Endothelial cell of umbilical vein (primary cell): ENCODE results near the gene GAN. TPM values are rescaled to one million over a fixed set of nuclear protein-coding genes. Genes with fewer than 3 reads are reported as not detected.

ENCODE experiments used
- BruUV-seq: library from RNA; stranded (reverse); fragments of 400-500 nt; replicated peaks from 2 replicates; lab custom pipeline; 2021; lab: Mats Ljungman, UMichigan
- CTCF ChIA-PET: fragments of 300-600, 350-600 bp; sonication (Branson Sonifier 250); formaldehyde crosslinking; loops from one replicate; lab custom pipeline; 2021; ENCODE audit warnings: antibody characterized with exemption, inconsistent platforms; lab: Charles Lee
- POLR2A ChIA-PET: fragments of 300-600, 350-600 bp; sonication (Branson Sonifier 250); formaldehyde crosslinking; loops from one replicate; lab custom pipeline; 2021; ENCODE audit warnings: antibody characterized with exemption, inconsistent platforms; lab: Charles Lee
- DNase-seq: peaks from one replicate; pipeline ENCODE4 v3.0.0-alpha.2; 2011; ENCODE audit warnings: low read depth, low spot score
- FAIRE-seq: peaks from 2 replicates; lab custom pipeline; 2011; peaks lifted over from hg19 to GRCh38; lab: Jason Lieb, UNC
- H2AFZ ChIP-seq: 2 replicates; pipeline ENCODE4 v1.6.0; 2012; ENCODE audit warnings: low read depth, low read length, control low read depth, inconsistent platforms
- H3K27ac ChIP-seq: 2 replicates; pipeline ENCODE4 v1.5.1; 2011; ENCODE audit warnings: low read depth, mild to moderate bottlenecking, control low read depth, low read length, moderate library complexity; ENCODE audit not compliant: insufficient read depth
- H3K27me3 ChIP-seq, 2 experiments: 2 replicates each; pipeline versions ENCODE4 v1.6.0 to v1.6.1; 2011; ENCODE audit warnings: low read length in 2 of 2, mixed read lengths in 1 of 2; ENCODE audit not compliant: control insufficient read depth in 2 of 2, insufficient read depth in 2 of 2
- H3K36me3 ChIP-seq, 2 experiments: 2 replicates in 1 of 2; 3 replicates in 1 of 2; pipeline ENCODE4 v1.5.1; 2011; ENCODE audit warnings: low read length in 2 of 2, mild to moderate bottlenecking in 1 of 2, moderate library complexity in 1 of 2; ENCODE audit not compliant: control insufficient read depth in 2 of 2, insufficient read depth in 2 of 2; ENCODE audit errors: extremely low read depth in 1 of 2
- H3K4me1 ChIP-seq: 3 replicates; pipeline ENCODE4 v1.5.1; 2011; ENCODE audit warnings: mild to moderate bottlenecking, low read length; ENCODE audit not compliant: control insufficient read depth, insufficient read depth; ENCODE audit errors: extremely low read depth
- H3K4me2 ChIP-seq: 2 replicates; pipeline ENCODE4 v1.6.1; 2011; ENCODE audit warnings: low read length, control low read depth, mixed read lengths; ENCODE audit not compliant: insufficient read depth
- H3K4me3 ChIP-seq, 3 experiments: fragments of 200-600 bp in 1 of 3; sonication (generic), shearing (Covaris generic) in 1 of 3; replicated peaks in 1 of 3; 2 replicates each; pipeline ENCODE4 v1.5.1; 2011 to 2016; ENCODE audit warnings: control low read depth in 3 of 3, low read length in 3 of 3, mild to moderate bottlenecking in 2 of 3, inconsistent platforms in 1 of 3, low read depth in 1 of 3, moderate library complexity in 1 of 3; ENCODE audit not compliant: insufficient read depth in 1 of 3
- H3K79me2 ChIP-seq: 2 replicates; pipeline ENCODE4 v1.6.0; 2012; ENCODE audit warnings: low read length, inconsistent platforms; ENCODE audit not compliant: control insufficient read depth, insufficient read depth
- H3K9ac ChIP-seq: replicated peaks from 2 replicates; pipeline ENCODE3; 2011; ENCODE audit warnings: low read length, control low read depth; ENCODE audit not compliant: insufficient read depth; ENCODE audit errors: extremely low read depth
- H3K9me1 ChIP-seq: replicated peaks from 3 replicates; pipeline ENCODE4 v1.6.0; 2011; ENCODE audit warnings: mild to moderate bottlenecking, low read length; ENCODE audit not compliant: control insufficient read depth, insufficient read depth; ENCODE audit errors: extremely low read depth
- H3K9me3 ChIP-seq: replicated peaks from 2 replicates; pipeline ENCODE4 v1.5.1; 2012; ENCODE audit warnings: low read length, inconsistent platforms; ENCODE audit not compliant: control insufficient read depth, insufficient read depth
- H4K20me1 ChIP-seq: replicated peaks from 2 replicates; pipeline ENCODE3; 2011; ENCODE audit warnings: mild to moderate bottlenecking, low read length; ENCODE audit not compliant: control insufficient read depth, insufficient read depth; ENCODE audit errors: extremely low read depth
- EZH2 ChIP-seq: IDR thresholded peaks from 2 replicates; pipeline ENCODE4 v1.6.1; 2012; ENCODE audit warnings: borderline replicate concordance, low read depth, mild to moderate bottlenecking, moderate library complexity, low read length, inconsistent platforms; ENCODE audit not compliant: severe bottlenecking
- FOS ChIP-seq: IDR thresholded peaks from 2 replicates; pipeline ENCODE4 v1.6.1; 2011; ENCODE audit warnings: mild to moderate bottlenecking, low read length, moderate library complexity, borderline replicate concordance; ENCODE audit not compliant: insufficient read depth
- GATA2 ChIP-seq: IDR thresholded peaks from 2 replicates; pipeline ENCODE4 v1.7.0; 2011; ENCODE audit warnings: low read depth, mild to moderate bottlenecking, moderate library complexity, mixed read lengths, low read length; ENCODE audit not compliant: insufficient read length, insufficient read depth
- JUN ChIP-seq: IDR thresholded peaks from 2 replicates; pipeline ENCODE4 v1.6.1; 2011; ENCODE audit warnings: borderline replicate concordance, low read depth; ENCODE audit not compliant: insufficient read length, insufficient read depth
- MYC ChIP-seq: IDR thresholded peaks from one replicate; pipeline ENCODE4 v1.6.1; 2011; ENCODE audit warnings: mild to moderate bottlenecking, low read depth, low read length
- POLR2A ChIP-seq: IDR thresholded peaks from 2 replicates; pipeline ENCODE4 v1.6.1; 2012; ENCODE audit warnings: low read depth, mild to moderate bottlenecking, control low read depth, low read length
- POLR2AphosphoS5 ChIP-seq: IDR thresholded peaks from 2 replicates; pipeline ENCODE4 v1.6.1; 2012; ENCODE audit warnings: low read depth, mild to moderate bottlenecking, control low read depth, low read length, moderate library complexity; ENCODE audit not compliant: insufficient read depth
- dilution Hi-C: fragments of 300-500 bp; cut with MboI; formaldehyde crosslinking; loops from one replicate; pipeline ENCODE4 v1.15.0; 2019; ENCODE audit warnings: low sequenced_read_pairs; ENCODE audit not compliant: extremely low pct_ligation_motif_present
- intact Hi-C: fragments of 100-400 bp; cut with micrococcal nuclease; formaldehyde crosslinking; loops from one replicate; pipeline ENCODE4 v1.10.0; 2022
- polyA plus RNA-seq, 4 experiments: library from polyadenylated mRNA; depleted of rRNA in 3 of 4; stranded (reverse) in 3 of 4; unstranded in 1 of 4; fragments of >200 nt; gene quantifications; 2 replicates each; pipeline versions ENCODE4 v1.2.1 to v1.2.3, GENCODE V29; 2011 to 2012; ENCODE audit warnings: missing spikeins in 1 of 4
- total RNA-seq: library from RNA; stranded (reverse); gene quantifications from 2 replicates; pipeline ENCODE4 v1.2.3, GENCODE V29; 2021
- TF ChIP-seq, protein P1 (sequence below): IDR thresholded peaks from 2 replicates; pipeline ENCODE4 v1.6.1; 2011; ENCODE audit not compliant: insufficient read depth, insufficient read length
- TF ChIP-seq, protein P2 (sequence below), 2 donors: IDR thresholded peaks; 1 replicate in 1 of 2; 2 replicates in 1 of 2; pipeline ENCODE4 v1.5.1; 2011; ENCODE audit warnings: low read length in 2 of 2, mild to moderate bottlenecking in 2 of 2, moderate library complexity in 2 of 2, control low read depth in 1 of 2, inconsistent platforms in 1 of 2, low read depth in 1 of 2; ENCODE audit not compliant: insufficient read depth in 1 of 2; ENCODE audit errors: extremely low read depth in 1 of 2

Gene GAN
- total and polyA plus RNA-seq, 2 donors (not counting 3 experiments of a cell fraction or from before 2014, with no cell fraction given) = 1.8 to 11.1 TPM

DNA sequence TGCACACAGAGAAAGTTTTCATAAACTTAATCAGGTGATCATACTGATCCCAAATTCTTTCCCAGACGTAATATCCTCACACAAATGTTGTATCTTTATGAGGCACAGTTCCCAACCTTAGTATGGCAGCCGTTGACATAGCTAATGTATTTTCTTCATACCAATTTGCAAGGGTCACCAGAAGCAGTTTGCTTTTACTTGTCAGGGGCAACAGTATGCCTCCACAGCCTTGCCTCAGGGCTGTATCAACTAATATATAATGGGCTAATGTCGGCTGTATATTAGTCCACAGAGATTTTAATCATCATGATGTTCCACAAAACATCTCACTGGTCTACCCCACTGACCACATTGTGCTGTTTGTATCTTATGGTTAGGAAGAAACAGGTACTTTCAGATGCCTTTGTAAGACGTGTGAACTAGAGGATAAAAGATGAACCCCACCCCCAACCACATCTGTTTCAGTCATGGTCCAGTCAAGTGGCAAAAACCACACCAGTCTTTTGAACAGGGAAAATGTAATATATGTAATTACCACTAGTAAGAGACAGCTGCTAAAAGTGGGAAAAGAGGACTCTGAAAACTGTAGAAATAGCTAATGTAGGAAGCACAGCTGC, 55.2 kb downstream of the GAN start:
- Histone ChIP-seq H4K20me1 (no peaks in the 10 kb centered on the region), H3K4me3 (no peak overlapping the region), H3K9me3 (no peaks in the 10 kb centered on the region), H2AFZ (no peak overlapping the region), H3K4me1 (peaks cover 23% of the 10 kb centered on the region), H3K79me2 (no peaks in the 10 kb centered on the region), H3K27me3 (no peaks in the 10 kb centered on the region), H3K4me2 (no peak overlapping the region), H3K36me3 (peaks cover 3% of the 10 kb centered on the region in 2 experiments), H3K9ac (no peak overlapping the region), H3K27ac (no peak overlapping the region), H3K9me1 (no peaks in the 10 kb centered on the region)
- ChIA-PET POLR2A (interaction anchor here (0.6 kb wide), 1 partner anchor 628 kb away, joined by 3 read pairs; no protein-coding TSS in a partner anchor), CTCF (no interaction called here)
- dilution Hi-C loops (loop anchor here (25.0 kb wide), 1 partner anchor 92 kb away; no protein-coding TSS in a partner anchor), intact Hi-C loops (loop anchor here (5.0 kb wide), 2 partner anchors 142 to 502 kb away; no protein-coding TSS in a partner anchor)
- TF ChIP-seq FOS = no peak
- no peak for TF ChIP-seq POLR2A
- TF ChIP-seq EZH2 = no peak
- no peak for TF ChIP-seq POLR2AphosphoS5
- no peak for TF ChIP-seq MYC
- TF ChIP-seq GATA2 = no peak
- TF ChIP-seq JUN = no peak
- TF ChIP-seq, protein P1, sequence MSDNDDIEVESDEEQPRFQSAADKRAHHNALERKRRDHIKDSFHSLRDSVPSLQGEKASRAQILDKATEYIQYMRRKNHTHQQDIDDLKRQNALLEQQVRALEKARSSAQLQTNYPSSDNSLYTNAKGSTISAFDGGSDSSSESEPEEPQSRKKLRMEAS = no peak
- TF ChIP-seq, protein P2, sequence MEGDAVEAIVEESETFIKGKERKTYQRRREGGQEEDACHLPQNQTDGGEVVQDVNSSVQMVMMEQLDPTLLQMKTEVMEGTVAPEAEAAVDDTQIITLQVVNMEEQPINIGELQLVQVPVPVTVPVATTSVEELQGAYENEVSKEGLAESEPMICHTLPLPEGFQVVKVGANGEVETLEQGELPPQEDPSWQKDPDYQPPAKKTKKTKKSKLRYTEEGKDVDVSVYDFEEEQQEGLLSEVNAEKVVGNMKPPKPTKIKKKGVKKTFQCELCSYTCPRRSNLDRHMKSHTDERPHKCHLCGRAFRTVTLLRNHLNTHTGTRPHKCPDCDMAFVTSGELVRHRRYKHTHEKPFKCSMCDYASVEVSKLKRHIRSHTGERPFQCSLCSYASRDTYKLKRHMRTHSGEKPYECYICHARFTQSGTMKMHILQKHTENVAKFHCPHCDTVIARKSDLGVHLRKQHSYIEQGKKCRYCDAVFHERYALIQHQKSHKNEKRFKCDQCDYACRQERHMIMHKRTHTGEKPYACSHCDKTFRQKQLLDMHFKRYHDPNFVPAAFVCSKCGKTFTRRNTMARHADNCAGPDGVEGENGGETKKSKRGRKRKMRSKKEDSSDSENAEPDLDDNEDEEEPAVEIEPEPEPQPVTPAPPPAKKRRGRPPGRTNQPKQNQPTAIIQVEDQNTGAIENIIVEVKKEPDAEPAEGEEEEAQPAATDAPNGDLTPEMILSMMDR (IDR thresholded peaks at IDR 0.05; ENCODE audit: extremely low read depth in 1 of 2, insufficient read depth in 1 of 2, low read depth in 1 of 2, low read length in 2 of 2) = no peak
- no peak for DNase-seq
- no peak for FAIRE-seq
- no TSS peak for BruUV-seq
